GM12865 (cell line): ENCODE data around the gene PEX5L.

Experiments used
- DNase-seq: peaks from one replicate; pipeline ENCODE4 v3.0.0; 2010; ENCODE audit warnings: low read depth
- H3K4me3 ChIP-seq: 2 replicates; pipeline ENCODE4 v1.5.1; 2011; ENCODE audit warnings: mild to moderate bottlenecking, low read depth, low read length, control low read depth
- TF ChIP-seq, protein P1 (sequence below): IDR thresholded peaks from 2 replicates; pipeline ENCODE4 v1.5.1; 2011; ENCODE audit warnings: low read length, control low read depth, low read depth, inconsistent platforms; ENCODE audit not compliant: insufficient read depth; ENCODE audit errors: missing control alignments

PEX5L gene

DNA sequence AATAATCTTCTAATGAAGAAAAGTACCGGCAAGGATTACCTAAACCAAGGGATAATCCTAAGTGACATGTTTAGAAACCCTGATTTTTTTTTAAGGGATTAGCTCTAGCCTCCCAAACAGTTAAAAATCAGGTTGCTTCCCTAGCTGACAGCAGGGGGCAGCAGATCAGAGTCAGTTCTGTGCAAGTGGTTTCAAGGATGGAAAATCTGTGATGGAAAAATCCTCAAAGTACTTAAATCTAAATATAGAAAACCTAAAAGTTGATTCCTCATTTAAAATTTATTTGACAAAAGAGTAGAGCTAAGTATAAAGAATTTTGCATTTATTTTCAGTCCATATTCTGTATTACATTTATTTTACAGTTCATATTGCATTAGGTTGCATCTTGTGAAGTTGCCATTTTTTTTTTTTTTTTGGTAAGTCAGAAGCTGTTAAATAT is 107.6 kb downstream of the PEX5L start:
- H3K4me3 ChIP-seq, result no peak overlapping the region
- DNase-seq, result peak; percentile 76
- TF ChIP-seq, protein P1, sequence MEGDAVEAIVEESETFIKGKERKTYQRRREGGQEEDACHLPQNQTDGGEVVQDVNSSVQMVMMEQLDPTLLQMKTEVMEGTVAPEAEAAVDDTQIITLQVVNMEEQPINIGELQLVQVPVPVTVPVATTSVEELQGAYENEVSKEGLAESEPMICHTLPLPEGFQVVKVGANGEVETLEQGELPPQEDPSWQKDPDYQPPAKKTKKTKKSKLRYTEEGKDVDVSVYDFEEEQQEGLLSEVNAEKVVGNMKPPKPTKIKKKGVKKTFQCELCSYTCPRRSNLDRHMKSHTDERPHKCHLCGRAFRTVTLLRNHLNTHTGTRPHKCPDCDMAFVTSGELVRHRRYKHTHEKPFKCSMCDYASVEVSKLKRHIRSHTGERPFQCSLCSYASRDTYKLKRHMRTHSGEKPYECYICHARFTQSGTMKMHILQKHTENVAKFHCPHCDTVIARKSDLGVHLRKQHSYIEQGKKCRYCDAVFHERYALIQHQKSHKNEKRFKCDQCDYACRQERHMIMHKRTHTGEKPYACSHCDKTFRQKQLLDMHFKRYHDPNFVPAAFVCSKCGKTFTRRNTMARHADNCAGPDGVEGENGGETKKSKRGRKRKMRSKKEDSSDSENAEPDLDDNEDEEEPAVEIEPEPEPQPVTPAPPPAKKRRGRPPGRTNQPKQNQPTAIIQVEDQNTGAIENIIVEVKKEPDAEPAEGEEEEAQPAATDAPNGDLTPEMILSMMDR, result peak; percentile 70

GRCh38 chr3:179927191-179927590 is 109.5 kb downstream of the PEX5L start:
- DNase-seq, result no peak
- H3K4me3 ChIP-seq, result no peak overlapping the region
- TF ChIP-seq, protein P1, result no peak

DNA sequence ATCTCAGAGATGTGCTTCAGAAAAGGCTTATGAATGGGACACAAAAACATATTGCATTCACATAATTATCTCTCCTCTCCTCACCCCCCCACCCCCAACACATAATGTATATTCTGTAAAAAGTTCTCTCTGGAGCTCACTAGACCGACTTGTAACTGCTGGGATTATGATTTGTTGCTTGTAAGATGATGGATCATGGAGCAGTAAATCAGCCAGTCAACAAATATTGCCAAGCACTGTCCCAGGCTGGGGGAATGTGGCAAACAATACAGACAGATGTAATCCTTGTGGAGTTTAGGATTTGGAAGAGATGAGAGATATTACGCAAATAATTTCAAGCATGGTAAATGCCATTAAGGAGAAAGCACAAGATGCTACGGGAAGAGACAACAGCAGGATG is 114.8 kb downstream of the PEX5L start:
- no peak for DNase-seq
- TF ChIP-seq, protein P1, result no peak
- H3K4me3 ChIP-seq, result no peak overlapping the region

- TF ChIP-seq, protein P1, result no peak
- no peak overlapping the region for H3K4me3 ChIP-seq
- peak; percentile 74 for DNase-seq
Observed at GRCh38 chr3:179921500-179921899, 115.2 kb downstream of the PEX5L start.

DNA sequence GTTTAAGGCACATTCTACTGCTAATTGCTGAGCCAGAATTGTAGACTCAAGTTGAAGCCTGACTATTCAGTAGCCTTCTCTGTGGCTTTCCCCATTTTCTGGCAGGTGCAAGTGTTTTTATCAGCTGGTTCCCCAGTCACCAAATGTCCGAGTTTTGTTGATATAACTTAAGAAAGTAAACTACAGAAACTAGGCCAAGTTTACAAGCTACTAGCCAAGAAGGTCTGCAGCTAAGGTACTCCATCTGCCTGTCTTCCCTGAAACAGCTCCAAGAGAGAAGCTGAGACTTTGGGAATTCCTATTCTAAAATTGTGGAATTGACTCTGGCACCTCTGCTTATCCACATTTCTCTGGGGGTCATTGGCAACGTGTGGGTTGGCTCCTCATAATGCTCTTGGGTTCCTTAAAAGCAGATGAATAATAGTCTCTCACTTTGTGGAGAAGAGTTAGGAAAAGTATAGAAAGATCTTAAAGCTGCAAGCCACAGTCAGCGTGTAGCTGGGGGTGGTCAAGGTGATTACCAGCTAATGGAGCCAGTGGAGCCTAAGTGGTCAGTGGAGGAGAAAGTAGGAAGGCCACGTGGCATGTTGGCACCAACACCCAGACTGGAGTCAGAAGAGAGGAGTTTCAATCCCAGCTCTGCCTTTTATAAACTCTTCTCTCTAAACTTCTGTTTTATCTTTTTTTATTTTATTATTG is 128.8 kb downstream of the PEX5L start:
- TF ChIP-seq, protein P1, result no peak
- H3K4me3 ChIP-seq, result no peak overlapping the region
- no peak for DNase-seq

GRCh38 chr3:179902061-179902460 is 134.7 kb downstream of the PEX5L start:
- TF ChIP-seq, protein P1, result no peak
- DNase-seq, result no peak
- H3K4me3 ChIP-seq, result no peak overlapping the region

DNA sequence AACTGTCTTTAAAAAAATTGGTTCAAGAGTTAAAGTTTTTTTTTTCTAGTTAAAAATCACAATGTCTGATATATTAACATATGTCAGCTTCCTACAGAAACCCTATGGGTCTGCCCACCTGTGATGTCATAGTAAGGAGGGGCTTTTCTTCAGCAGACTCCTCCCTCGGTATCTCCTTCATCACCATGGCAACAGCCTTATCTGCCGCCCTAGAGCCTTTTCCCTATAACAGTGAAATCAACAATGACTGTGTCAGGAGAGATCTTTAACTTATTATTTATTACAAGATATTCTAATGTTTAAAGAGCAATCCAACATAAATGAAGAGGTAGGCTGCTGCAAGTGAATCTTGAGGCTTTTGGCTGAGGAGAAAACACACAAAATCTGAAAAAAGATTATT is 138.7 kb downstream of the PEX5L start:
- H3K4me3 ChIP-seq, result no peak overlapping the region
- TF ChIP-seq, protein P1, result no peak
- DNase-seq, result peak; percentile 59
